22Rv1 (cell line): Measurements from ENCODE around the gene ASCC2.

Source experiments
- ZFX ChIP-seq: fragments of 450-650 bp; IDR thresholded peaks from 2 replicates; pipeline ENCODE4 v1.6.1; 2017; ENCODE audit warnings: antibody characterized with exemption, borderline replicate concordance
- TF ChIP-seq, protein P1 (sequence below): fragments of 450-650 bp; IDR thresholded peaks from 2 replicates; pipeline ENCODE4 v1.5.1; 2017; ENCODE audit warnings: mild to moderate bottlenecking

DNA sequence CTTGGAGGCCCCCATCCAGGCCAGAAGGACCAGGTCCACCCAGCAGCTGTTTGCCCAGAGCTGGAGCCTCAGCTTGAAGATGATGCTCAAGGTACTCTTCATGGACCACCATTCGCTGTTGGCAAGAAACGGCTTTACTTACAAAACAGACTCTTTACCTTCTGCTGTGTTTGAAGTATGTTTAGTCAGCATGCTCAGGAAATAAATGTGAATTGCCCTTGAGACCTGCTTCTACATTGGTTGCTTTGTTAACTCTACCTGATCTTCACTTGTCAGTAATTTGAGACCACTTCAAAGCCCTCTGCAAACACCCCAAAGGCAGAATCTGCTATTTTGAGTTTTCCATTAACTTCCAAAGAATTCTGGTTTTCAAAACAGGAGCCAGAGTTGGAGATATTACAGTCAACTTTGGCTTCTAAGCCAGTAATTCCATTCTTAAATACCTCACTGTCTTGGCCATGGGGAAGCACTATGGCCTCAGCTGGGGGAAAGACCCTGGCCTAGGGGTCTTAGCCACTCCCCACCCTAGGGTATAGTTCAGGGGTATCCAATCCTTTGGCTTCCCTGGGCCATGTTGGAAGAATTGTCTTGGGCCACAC, 68.3 kb downstream of the ASCC2 start:
- TF ChIP-seq, protein P1, sequence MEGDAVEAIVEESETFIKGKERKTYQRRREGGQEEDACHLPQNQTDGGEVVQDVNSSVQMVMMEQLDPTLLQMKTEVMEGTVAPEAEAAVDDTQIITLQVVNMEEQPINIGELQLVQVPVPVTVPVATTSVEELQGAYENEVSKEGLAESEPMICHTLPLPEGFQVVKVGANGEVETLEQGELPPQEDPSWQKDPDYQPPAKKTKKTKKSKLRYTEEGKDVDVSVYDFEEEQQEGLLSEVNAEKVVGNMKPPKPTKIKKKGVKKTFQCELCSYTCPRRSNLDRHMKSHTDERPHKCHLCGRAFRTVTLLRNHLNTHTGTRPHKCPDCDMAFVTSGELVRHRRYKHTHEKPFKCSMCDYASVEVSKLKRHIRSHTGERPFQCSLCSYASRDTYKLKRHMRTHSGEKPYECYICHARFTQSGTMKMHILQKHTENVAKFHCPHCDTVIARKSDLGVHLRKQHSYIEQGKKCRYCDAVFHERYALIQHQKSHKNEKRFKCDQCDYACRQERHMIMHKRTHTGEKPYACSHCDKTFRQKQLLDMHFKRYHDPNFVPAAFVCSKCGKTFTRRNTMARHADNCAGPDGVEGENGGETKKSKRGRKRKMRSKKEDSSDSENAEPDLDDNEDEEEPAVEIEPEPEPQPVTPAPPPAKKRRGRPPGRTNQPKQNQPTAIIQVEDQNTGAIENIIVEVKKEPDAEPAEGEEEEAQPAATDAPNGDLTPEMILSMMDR, result no peak
- no peak for TF ChIP-seq ZFX
